DND-41 (cell line): ENCODE results near the gene RAB18.

Experiments
- EZH2 ChIP-seq: IDR thresholded peaks from 3 replicates; pipeline ENCODE4 v1.6.1; 2012; ENCODE audit warnings: borderline replicate concordance, low read depth, mild to moderate bottlenecking, moderate library complexity, low read length, inconsistent platforms; ENCODE audit not compliant: severe bottlenecking
- TF ChIP-seq, protein P1 (sequence below): IDR thresholded peaks from 2 replicates; pipeline ENCODE4 v1.5.1; 2012; ENCODE audit warnings: borderline replicate concordance, low read length, moderate library complexity, mild to moderate bottlenecking; ENCODE audit not compliant: poor library complexity, severe bottlenecking; ENCODE audit errors: extremely low read depth

GRCh38 chr10:27537787-27538186 lies 33.7 kb downstream of the RAB18 start:
- TF ChIP-seq, protein P1, sequence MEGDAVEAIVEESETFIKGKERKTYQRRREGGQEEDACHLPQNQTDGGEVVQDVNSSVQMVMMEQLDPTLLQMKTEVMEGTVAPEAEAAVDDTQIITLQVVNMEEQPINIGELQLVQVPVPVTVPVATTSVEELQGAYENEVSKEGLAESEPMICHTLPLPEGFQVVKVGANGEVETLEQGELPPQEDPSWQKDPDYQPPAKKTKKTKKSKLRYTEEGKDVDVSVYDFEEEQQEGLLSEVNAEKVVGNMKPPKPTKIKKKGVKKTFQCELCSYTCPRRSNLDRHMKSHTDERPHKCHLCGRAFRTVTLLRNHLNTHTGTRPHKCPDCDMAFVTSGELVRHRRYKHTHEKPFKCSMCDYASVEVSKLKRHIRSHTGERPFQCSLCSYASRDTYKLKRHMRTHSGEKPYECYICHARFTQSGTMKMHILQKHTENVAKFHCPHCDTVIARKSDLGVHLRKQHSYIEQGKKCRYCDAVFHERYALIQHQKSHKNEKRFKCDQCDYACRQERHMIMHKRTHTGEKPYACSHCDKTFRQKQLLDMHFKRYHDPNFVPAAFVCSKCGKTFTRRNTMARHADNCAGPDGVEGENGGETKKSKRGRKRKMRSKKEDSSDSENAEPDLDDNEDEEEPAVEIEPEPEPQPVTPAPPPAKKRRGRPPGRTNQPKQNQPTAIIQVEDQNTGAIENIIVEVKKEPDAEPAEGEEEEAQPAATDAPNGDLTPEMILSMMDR, result no peak
- no peak for TF ChIP-seq EZH2
